ENCODE measurements around the gene FBH1. TPM values are rescaled to one million over a fixed set of nuclear protein-coding genes. Genes with fewer than 3 reads are reported as not detected.
"Not testable (repeated sequence)": the region's sequence is repeated elsewhere in the genome, so short reads cannot be mapped to it uniquely, and the experiment has no call there.

The FBH1 gene
- total RNA-seq, 1 donor from 2014 or later, result 69.4 TPM

GRCh38 chr10:5958077-5958476 is 68.0 kb downstream of the FBH1 start:
- intact Hi-C loops (cut with micrococcal nuclease), result no loop called here

GRCh38 chr10:5958675-5959074 is 68.6 kb downstream of the FBH1 start:
- intact Hi-C loops (cut with micrococcal nuclease), result no loop called here

- intact Hi-C loops (cut with micrococcal nuclease), result no loop called here
Measured at GRCh38 chr10:5959142-5959541, 69.1 kb downstream of the FBH1 start.

- intact Hi-C loops (cut with micrococcal nuclease), result no loop called here
Measured at GRCh38 chr10:5959581-5960069, 69.6 kb downstream of the FBH1 start.

- intact Hi-C loops (cut with micrococcal nuclease), result no loop called here
Measured at GRCh38 chr10:5960070-5960972, 70.3 kb downstream of the FBH1 start.

GRCh38 chr10:5960973-5961275 is 70.9 kb downstream of the FBH1 start:
- intact Hi-C loops (cut with micrococcal nuclease), result not testable (repeated sequence)

- intact Hi-C loops (cut with micrococcal nuclease), result no loop called here
Measured at GRCh38 chr10:5961405-5962100, 71.5 kb downstream of the FBH1 start.

- intact Hi-C loops (cut with micrococcal nuclease), result not testable (repeated sequence)
Measured at GRCh38 chr10:5962358-5962940, 72.4 kb downstream of the FBH1 start.

- intact Hi-C loops (cut with micrococcal nuclease), result no loop called here
Measured at GRCh38 chr10:5963071-5963470, 73.0 kb downstream of the FBH1 start.

- intact Hi-C loops (cut with micrococcal nuclease), result no loop called here
Measured at GRCh38 chr10:5963591-5963990, 73.5 kb downstream of the FBH1 start.

GRCh38 chr10:5964736-5965135 is 74.7 kb downstream of the FBH1 start:
- intact Hi-C loops (cut with micrococcal nuclease), result no loop called here

GRCh38 chr10:5965266-5965665 is 75.2 kb downstream of the FBH1 start:
- intact Hi-C loops (cut with micrococcal nuclease), result no loop called here

- intact Hi-C loops (cut with micrococcal nuclease), result no loop called here
Measured at GRCh38 chr10:5968037-5968680, 78.1 kb downstream of the FBH1 start.

GRCh38 chr10:5968681-5969453 is 78.8 kb downstream of the FBH1 start:
- intact Hi-C loops (cut with micrococcal nuclease), result no loop called here

- intact Hi-C loops (cut with micrococcal nuclease), result no loop called here
Measured at GRCh38 chr10:5970066-5970465, 80.0 kb downstream of the FBH1 start.

GRCh38 chr10:5970527-5970926 is 80.5 kb downstream of the FBH1 start:
- intact Hi-C loops (cut with micrococcal nuclease), result no loop called here

GRCh38 chr10:5971315-5971832 is 81.3 kb downstream of the FBH1 start:
- intact Hi-C loops (cut with micrococcal nuclease), result no loop called here

GRCh38 chr10:5971886-5972285 is 81.8 kb downstream of the FBH1 start:
- intact Hi-C loops (cut with micrococcal nuclease), result no loop called here

GRCh38 chr10:5973069-5973468 is 83.0 kb downstream of the FBH1 start:
- intact Hi-C loops (cut with micrococcal nuclease), result no loop called here

- intact Hi-C loops (cut with micrococcal nuclease), result loop anchor here (1.0 to 5.0 kb wide), 10 partner anchors 25 to 529 kb away; partner anchors contain the start of genes FBH1, GDI2 and TASOR2
Measured at GRCh38 chr10:5975641-5976473, 85.8 kb downstream of the FBH1 start.
